Activated CD4-positive, alpha-beta memory T cell treated with anti-CD3 and anti-CD28 coated beads for 36 hours (primary cell): ENCODE results near the gene SGSM1. TPM values are rescaled to one million over a fixed set of nuclear protein-coding genes. Genes with fewer than 3 reads are reported as not detected.

Experiments
- total RNA-seq, 2 experiments: library from RNA; stranded (reverse); gene quantifications; one replicate each; pipeline ENCODE4 v1.2.3, GENCODE V29; 2021

Gene SGSM1
- total RNA-seq, 2 experiments from 2014 or later: 0.29 to 0.38 TPM

Other genes with a start within 250 kb of the SGSM1 start
- 1 to 10 TPM; 1.1 to 1.2 TPM for gene LRRC75B, start 213.1 kb upstream of the SGSM1 start, total RNA-seq
- 10 to 100 TPM; 39.5 to 41.5 TPM for gene GGT1, start 203.0 kb upstream of the SGSM1 start, total RNA-seq
- gene PIWIL3, start 31.5 kb upstream of the SGSM1 start, total RNA-seq: not detected
- gene LHFPL7, start 140.5 kb downstream of the SGSM1 start, total RNA-seq: not detected
- gene KIAA1671, start 146.5 kb downstream of the SGSM1 start, total RNA-seq: 1 to 10 TPM; 6.5 to 6.8 TPM